Endothelial cell (in vitro differentiated cells): ENCODE data around the gene XYLT1. TPM values are rescaled to one million over a fixed set of nuclear protein-coding genes. Genes with fewer than 3 reads are reported as not detected.

Experiments used
- DNase-seq: peaks from one replicate; pipeline ENCODE4 v3.0.0; 2021; ENCODE audit warnings: low spot score
- H3K27ac Mint-ChIP-seq: one replicate; pipeline ENCODE4 v1.8.0; 2021; ENCODE audit warnings: mixed read lengths, inconsistent platforms; ENCODE audit not compliant: unreplicated experiment
- H3K27me3 Mint-ChIP-seq: one replicate; pipeline ENCODE4 v1.8.0; 2021; ENCODE audit warnings: mild to moderate bottlenecking, moderate library complexity, mixed read lengths, inconsistent platforms; ENCODE audit not compliant: unreplicated experiment
- H3K36me3 Mint-ChIP-seq: one replicate; pipeline ENCODE4 v1.8.0; 2021; ENCODE audit warnings: mild to moderate bottlenecking, low read depth, mixed read lengths, inconsistent platforms; ENCODE audit not compliant: unreplicated experiment
- H3K4me1 Mint-ChIP-seq: one replicate; pipeline ENCODE4 v1.8.0; 2021; ENCODE audit warnings: mild to moderate bottlenecking, mixed read lengths, inconsistent platforms; ENCODE audit not compliant: unreplicated experiment
- H3K4me3 Mint-ChIP-seq: one replicate; pipeline ENCODE4 v1.8.0; 2021; ENCODE audit warnings: mild to moderate bottlenecking, mixed read lengths, inconsistent platforms; ENCODE audit not compliant: unreplicated experiment
- H3K9me3 Mint-ChIP-seq: one replicate; pipeline ENCODE4 v1.8.0; 2021; ENCODE audit warnings: mixed read lengths, inconsistent platforms; ENCODE audit not compliant: unreplicated experiment
- total RNA-seq: library from RNA; stranded (reverse); fragmentation: NEBNext Ultra II Directional; extraction: Animal tissue kit (Norgen Biotek cat#: 25700); gene quantifications from one replicate; pipeline ENCODE4 v1.2.1, GENCODE V29; 2021; ENCODE audit not compliant: unreplicated experiment
- TF ChIP-seq, protein P1 (sequence below): fragments of 200-600 bp; sonication (generic); IDR thresholded peaks from one replicate; pipeline ENCODE4 v1.5.0; 2021; ENCODE audit warnings: antibody characterized with exemption; ENCODE audit not compliant: unreplicated experiment

Gene XYLT1
- total RNA-seq, 1 donor from 2014 or later: 11.1 TPM

- Mint-ChIP-seq H3K9me3 (no peaks in the 10 kb centered on the region), H3K27ac (no peak overlapping the region), H3K4me3 (no peak overlapping the region), H3K27me3 (peaks cover under 1% of the 10 kb centered on the region), H3K36me3 (no peaks in the 10 kb centered on the region), H3K4me1 (no peaks in the 10 kb centered on the region)
- TF ChIP-seq, protein P1, sequence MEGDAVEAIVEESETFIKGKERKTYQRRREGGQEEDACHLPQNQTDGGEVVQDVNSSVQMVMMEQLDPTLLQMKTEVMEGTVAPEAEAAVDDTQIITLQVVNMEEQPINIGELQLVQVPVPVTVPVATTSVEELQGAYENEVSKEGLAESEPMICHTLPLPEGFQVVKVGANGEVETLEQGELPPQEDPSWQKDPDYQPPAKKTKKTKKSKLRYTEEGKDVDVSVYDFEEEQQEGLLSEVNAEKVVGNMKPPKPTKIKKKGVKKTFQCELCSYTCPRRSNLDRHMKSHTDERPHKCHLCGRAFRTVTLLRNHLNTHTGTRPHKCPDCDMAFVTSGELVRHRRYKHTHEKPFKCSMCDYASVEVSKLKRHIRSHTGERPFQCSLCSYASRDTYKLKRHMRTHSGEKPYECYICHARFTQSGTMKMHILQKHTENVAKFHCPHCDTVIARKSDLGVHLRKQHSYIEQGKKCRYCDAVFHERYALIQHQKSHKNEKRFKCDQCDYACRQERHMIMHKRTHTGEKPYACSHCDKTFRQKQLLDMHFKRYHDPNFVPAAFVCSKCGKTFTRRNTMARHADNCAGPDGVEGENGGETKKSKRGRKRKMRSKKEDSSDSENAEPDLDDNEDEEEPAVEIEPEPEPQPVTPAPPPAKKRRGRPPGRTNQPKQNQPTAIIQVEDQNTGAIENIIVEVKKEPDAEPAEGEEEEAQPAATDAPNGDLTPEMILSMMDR: no peak
- DNase-seq: no peak
Observed at GRCh38 chr16:17219991-17220390, 250.8 kb downstream of the XYLT1 start.

DNA sequence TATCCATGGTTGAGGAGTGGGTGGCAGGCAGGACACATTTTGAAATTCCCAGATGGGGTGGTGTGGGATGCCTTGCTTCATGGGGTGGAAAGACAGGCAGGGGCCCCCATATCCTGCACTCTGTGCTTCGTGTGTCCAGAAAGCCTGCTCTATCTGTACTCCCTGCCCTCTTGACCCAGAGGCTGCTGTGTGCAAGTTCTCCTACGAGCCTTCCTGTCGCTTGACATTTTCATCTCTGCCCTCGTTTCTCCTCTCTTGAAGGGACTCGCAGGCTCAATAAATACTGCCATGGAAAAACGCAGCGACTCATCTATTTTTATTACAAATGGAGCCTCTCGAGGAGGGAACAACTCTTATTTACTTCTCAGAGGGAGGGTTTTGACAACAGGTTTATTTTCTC, 254.8 kb downstream of the XYLT1 start:
- Mint-ChIP-seq H3K36me3 (no peaks in the 10 kb centered on the region), H3K9me3 (no peaks in the 10 kb centered on the region), H3K27ac (no peak overlapping the region), H3K4me3 (no peak overlapping the region), H3K27me3 (no peaks in the 10 kb centered on the region), H3K4me1 (no peaks in the 10 kb centered on the region)
- TF ChIP-seq, protein P1: no peak
- no peak for DNase-seq

GRCh38 chr16:17215306-17215705, 255.5 kb downstream of the XYLT1 start:
- H3K9me3 Mint-ChIP-seq: no peaks in the 10 kb centered on the region
- no peaks in the 10 kb centered on the region for H3K27me3 Mint-ChIP-seq
- H3K27ac Mint-ChIP-seq: no peak overlapping the region
- TF ChIP-seq, protein P1: no peak
- H3K4me1 Mint-ChIP-seq: no peaks in the 10 kb centered on the region
- no peaks in the 10 kb centered on the region for H3K36me3 Mint-ChIP-seq
- DNase-seq: no peak
- H3K4me3 Mint-ChIP-seq: no peak overlapping the region

DNA sequence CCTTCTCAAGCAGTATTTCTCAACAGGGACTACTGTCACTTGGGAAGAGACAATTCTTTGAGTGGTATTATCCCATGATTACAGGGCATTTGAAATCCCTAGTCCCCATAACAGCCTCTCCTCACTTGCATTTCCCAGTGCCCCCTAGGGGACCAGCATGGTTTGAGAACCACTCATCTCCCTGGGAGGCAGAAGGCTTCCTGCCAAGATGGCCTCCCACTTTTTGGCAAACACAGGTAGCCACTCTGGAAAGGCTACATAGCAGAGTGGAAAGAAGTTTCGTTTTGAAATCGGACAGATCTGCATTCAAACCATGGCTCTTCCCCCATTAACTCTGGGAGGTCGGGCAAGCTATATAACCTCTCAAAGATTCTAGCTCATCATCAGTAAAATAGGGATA, 256.8 kb downstream of the XYLT1 start:
- no peaks in the 10 kb centered on the region for H3K36me3 Mint-ChIP-seq
- DNase-seq: no peak
- no peak overlapping the region for H3K27ac Mint-ChIP-seq
- TF ChIP-seq, protein P1: no peak
- H3K4me3 Mint-ChIP-seq: no peak overlapping the region
- no peaks in the 10 kb centered on the region for H3K4me1 Mint-ChIP-seq
- no peaks in the 10 kb centered on the region for H3K9me3 Mint-ChIP-seq
- no peaks in the 10 kb centered on the region for H3K27me3 Mint-ChIP-seq

DNA sequence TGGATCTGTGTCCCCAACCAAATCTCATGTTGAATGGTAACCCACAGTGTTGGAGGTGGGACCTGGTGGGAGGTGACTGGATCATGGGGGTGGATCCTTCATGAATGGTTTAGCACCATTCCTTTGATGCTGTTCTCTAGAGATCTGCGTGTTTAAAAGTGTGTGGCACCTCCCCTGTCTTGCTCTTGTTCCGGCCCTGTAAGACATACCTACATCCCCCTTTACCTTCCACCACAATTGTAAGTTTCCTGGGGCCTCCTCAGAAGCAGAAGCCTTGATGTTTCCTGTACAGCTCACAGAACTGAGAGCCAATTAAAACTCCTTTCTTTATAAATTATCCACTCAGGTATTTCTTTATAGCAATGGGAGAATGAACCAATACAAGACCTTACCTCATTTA, 257.7 kb downstream of the XYLT1 start:
- Mint-ChIP-seq H3K4me3 (no peak overlapping the region), H3K27me3 (no peaks in the 10 kb centered on the region), H3K36me3 (no peaks in the 10 kb centered on the region), H3K4me1 (no peaks in the 10 kb centered on the region), H3K9me3 (no peaks in the 10 kb centered on the region), H3K27ac (no peak overlapping the region)
- no peak for DNase-seq
- TF ChIP-seq, protein P1: no peak
